GM18498 (cell line): ENCODE data around the gene ELP6.

Experiments
- ATAC-seq: cut with Tn5 transposase; IDR thresholded peaks from one replicate; pipeline ENCODE4 v1.9.1; 2021; ENCODE audit warnings: mild to moderate bottlenecking, moderate library complexity; ENCODE audit not compliant: unreplicated experiment

ELP6 gene, protein sequence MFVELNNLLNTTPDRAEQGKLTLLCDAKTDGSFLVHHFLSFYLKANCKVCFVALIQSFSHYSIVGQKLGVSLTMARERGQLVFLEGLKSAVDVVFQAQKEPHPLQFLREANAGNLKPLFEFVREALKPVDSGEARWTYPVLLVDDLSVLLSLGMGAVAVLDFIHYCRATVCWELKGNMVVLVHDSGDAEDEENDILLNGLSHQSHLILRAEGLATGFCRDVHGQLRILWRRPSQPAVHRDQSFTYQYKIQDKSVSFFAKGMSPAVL

DNA sequence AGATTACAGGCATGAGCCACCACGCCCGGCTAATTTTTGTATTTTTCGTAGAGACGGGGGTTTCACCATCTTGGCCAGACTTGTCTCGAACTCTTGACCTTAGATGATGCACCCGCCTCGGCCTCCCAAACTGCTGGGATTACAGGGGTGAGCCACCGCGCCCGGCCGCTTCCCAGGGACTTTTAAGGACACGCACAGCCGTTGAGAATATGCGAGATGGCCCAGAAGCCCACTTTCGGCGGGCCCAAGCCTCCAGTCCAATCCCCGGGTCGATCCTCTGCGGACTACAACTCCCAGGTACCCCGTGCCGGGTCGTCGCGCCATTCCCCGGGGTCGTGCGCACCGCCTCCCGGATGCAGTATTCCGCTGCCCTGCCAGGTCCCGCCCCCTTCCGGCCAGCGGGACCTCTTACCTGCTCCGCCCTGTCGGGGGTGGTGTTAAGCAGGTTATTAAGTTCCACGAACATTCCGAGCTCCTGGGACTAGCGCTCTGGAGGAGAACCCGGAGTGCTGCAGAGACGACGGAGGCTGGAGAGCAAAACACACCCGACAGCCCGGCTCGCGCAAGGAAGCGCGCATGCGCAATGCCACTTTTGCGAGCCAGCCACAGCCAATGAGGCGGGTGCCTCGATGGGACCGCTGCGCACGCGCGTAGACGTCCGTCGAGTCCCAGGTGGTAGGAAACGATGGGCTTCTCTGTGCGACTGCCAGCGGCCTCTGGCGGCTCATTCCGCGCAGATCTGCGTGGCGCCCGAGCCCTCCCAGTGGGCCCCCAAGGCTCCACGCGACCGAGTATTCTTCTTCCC, at the start of gene ELP6:
Gene ELP6, minus strand, starts transcription at position 588 of the 805 bp plus-strand sequence. Its CDS starts 122 bp downstream, at position 466.
- ATAC-seq = peak; percentile 95

DNA sequence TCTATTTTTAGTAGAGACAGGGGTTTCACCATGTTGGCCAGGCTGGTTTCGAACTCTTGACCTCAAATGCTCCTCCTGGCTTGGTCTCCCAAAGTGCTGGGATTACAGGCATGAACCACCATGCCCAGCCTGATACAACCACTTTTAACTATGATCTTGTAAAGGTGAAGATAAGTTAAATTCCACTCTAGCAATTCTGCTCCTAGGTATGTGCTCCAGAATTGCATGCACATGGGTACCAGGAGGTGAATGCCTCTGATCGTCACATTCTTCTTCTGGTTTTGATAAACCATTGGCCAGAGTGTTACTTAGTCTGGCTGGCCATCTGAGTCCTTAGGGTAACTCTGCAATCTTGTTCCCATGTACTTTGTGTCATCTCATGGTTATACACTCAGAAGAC, 42.8 kb upstream of the ELP6 start:
- ATAC-seq = no peak

DNA sequence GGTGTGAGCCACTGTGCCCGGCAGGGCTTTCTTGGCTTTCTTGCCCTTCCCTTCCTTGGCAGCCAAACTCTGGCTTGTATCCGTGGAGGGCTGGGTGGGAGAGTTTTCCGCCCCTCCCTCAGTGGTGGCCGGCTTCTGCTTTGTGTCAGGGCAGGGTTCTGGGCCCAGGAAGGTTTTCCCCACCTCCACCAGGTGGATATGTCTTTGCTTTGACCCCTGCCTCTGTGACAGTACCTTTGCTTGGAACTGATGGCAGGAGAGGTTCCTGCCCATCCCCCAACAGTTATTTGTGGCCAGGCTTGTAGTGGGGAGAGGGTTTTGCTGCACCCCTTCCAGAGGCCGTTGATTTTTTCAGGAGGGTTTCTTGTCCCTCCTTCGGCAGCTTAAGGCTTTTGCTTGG, 40.8 kb upstream of the ELP6 start:
- ATAC-seq = no peak

DNA sequence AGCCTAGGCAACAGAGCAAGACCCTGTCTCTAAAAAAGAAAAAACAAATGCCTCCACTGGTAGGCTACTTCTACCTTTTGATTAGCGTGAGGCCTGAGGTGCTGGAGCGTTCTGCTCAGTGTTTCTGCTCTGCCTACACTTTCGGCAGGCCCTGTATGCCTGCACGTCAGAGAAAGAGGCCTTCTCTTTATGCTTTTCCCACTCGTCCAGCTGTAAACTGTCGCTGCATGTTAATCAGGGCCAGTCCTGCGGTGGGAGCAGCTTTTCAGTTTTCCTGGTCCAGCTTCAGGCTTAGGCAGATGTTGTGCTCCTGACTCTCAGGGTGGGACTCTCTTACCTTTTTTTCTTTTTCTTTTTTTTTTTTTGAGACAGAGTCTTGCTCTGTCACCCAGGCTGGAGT, 39.9 kb upstream of the ELP6 start:
- no peak for ATAC-seq

DNA sequence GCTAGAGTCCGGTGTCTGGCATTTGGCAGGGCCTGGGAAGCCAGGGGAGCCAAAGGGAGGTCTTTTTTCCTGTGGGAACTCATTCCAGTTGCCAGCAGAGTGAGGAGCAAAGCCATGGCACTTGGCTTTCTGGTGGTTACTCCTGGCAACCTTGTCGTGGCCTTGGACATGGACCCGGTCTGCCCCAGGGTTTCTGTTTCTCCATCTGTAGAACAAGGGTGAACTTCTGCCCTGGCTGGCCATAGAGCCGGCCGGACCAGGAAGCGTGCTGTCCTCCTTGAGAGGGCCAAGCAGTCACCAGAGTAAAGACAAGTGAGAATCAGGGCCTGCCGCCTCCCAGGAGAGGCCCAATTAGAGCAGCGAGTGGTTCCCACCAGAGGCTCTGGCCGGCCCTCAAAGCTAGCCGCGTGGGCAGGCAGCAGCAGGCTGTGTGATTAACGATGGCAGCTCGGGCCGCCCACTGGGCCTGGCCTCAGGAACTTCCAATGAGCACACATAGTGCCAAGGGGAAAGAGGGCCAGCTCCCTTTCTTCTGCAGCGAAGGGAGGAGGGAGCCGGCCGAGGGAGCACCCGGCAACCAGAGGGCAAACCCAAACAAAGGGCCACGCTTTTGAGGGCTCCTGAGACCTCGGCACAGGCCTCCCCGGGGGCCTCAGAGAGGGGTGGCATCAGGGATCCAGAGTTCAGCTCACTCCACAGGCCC, 29.1 kb upstream of the ELP6 start:
- ATAC-seq = no peak

DNA sequence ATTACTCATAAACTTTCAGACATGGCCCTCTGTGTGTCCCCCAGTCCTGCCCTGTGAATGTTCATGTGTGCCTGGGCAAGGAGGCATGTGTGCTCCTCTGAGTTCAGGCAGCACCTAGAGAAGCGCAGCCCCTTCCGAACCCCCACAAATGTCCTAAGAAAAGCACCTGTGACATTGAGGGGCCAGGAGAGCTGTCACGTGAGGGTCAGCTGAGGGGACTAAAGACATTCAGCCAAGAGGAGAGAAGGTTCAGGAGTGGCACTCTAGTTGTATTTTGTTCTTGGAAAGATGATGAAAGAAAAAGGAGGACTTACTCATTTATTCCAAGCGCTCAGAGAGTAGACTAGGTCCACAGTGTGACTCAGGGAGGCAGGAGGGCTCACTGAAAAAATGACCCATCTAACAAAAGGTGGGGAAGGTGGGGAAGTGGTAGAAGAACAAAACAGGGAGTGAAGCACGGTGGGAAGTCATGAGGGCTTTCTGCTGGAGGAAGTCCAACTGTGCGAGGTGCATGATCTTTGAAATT, 28.1 kb upstream of the ELP6 start:
- no peak for ATAC-seq

DNA sequence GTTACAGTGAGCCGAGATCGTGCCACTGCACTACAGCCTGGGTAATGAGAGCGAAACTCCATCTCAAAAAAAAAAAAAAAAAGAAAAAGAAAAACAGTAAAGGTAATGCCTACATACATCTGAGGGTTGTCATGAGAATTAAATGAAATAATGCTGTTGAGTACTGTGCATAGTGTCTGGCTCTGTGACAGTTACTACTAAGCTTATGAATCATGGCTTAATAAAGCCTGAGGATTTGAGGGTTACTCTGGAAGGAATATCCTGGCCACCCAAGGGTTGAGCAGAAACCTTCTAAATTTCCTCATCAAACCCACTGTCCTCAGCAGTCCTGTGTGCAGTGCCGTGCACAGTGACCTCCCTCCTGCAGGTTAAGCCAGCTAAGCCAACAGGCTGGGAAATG, 26.8 kb upstream of the ELP6 start:
- no peak for ATAC-seq

DNA sequence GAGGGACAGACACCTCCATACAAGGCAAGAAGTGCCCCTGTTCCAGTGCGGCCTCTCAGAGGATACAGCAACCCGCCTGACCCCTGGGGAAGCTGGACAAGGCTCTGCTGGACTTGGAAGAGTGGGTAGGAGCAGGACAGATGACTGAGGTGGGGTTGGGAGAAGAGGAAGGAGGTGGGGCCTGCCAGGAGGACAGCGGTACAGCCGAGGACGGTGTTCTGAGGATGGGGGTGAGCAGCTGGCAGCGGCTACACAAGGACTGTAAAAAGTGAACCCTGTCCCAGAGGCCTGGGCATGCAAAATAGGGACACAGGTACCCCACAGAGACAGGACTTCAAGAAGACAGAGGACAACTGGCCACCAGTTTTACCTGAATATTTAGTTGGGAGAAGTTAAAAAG, 23.5 kb upstream of the ELP6 start:
- no peak for ATAC-seq

DNA sequence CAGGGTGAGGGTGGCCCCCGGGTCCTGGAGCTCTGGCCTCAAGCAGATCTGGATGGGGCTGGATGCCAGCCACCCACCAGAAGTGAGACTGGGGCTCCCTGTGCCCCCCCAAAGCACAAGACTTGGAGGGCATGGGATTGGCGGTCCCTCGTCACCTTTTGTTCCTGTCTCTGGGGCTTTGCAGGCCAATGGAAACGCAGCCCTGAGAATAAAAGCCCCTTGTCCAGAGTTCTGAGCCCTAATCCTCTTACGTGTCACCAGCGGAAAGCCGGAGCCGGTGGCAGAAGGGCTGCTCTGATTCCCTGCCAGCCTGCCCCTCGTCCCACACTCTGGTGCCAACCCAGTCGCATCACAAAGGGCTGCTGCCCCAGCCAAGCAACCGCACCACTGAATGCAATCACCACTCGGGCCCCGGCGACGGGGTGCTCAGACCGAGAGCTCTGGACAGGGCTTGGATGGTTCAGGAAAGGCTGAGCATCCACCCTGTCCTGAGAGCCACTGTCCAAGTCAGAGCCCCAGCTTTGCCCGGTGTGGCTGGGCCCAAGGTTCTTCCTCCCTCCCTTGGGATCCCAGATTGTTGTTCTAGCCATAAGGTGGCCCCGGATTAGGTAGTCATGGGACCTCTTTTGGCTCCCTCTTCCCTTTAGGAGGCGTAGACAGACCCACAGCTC, 22.8 kb upstream of the ELP6 start:
- no peak for ATAC-seq

DNA sequence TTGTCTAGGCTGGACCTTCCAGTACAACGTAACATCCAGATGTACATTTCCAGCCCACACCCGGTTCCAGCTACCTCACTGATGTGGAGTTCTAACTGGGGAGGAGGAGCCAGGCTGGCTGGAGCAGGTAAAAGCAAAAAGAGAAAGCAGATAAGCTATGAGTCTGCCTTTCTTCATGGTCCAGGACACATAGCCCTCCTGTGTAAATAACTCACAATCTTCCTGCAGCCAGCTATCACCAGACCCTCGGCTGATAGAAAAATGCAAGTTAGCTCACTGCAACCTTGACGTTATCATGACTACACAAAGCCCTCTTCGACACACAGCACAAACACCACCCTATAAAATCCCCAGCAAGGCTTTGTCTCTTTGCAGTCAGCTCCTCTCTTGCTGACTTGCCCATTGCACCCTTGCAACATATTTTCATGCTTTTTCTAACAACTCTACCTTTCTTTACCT, 20.5 kb upstream of the ELP6 start:
- ATAC-seq = no peak

DNA sequence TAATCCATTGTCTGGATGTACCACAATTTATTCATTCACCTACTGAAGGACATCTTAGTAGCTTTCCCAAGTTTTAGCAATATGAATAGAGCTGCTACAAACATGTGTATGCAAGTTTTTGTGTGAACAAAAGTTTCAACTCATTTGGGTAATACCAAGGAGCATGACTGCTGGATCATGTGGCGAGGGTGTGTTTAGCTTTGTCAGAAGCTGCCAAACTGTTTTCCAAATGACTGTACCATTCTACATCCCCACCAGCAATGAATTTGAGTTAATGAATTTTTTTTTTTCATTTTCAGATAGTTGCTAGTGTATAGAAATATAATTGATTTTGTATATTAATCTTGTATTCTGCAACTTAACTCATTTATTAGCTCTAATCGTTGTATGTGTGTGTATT, 20.0 kb upstream of the ELP6 start:
- no peak for ATAC-seq

DNA sequence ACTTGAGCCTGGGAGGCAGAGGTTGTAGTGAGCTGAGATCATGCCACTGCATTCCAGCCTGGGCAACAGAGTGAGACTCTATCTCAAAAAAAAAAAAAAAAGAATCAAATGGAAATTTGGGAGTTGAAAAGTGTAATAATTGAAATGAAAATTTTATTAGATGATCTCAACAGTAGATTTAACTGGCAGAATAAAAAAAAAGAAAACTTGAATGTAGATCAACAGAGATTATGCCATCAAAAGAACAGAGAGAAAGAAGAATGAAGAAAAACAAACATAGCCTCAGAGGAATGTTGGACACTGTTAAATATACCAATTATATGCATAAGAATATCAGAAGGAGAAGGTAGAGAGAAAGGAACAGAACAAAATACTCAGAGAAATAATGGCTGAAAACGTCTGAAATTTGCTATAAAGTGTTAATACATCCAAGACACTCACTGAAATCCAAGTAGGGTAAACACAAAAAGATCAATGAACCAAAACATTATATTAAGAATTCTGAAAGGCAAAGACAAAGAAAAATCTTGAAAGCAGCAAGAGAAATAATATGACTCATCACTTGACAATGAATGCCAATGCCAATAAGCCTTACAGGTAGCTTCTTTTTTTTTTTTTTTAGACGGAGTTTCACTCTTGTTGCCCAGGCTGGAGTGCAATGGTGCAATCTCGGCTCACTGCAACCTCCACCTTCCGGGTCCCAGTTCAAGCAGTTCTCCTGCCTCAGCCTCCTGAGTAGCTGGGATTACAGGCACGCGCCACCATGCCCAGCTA, 14.6 kb upstream of the ELP6 start:
- ATAC-seq = no peak

DNA sequence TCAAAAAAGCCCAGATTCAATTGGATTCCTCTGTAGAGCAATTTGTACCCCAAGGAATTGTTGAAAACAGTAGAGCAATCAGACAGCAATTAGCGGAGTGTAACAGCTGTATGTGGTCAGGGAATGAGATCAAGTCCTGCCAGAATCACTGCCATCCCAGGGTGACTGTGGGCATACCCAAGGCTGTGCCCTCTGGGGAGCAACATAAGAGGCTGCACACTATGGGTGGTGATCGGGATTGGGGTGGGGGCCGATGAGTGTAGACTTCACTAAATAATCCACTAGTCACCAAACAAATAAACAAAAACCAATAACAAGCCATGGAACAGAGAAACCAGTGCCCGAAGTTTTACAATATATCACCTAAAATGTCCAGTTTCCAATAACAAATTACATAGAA, 12.1 kb upstream of the ELP6 start:
- no peak for ATAC-seq

DNA sequence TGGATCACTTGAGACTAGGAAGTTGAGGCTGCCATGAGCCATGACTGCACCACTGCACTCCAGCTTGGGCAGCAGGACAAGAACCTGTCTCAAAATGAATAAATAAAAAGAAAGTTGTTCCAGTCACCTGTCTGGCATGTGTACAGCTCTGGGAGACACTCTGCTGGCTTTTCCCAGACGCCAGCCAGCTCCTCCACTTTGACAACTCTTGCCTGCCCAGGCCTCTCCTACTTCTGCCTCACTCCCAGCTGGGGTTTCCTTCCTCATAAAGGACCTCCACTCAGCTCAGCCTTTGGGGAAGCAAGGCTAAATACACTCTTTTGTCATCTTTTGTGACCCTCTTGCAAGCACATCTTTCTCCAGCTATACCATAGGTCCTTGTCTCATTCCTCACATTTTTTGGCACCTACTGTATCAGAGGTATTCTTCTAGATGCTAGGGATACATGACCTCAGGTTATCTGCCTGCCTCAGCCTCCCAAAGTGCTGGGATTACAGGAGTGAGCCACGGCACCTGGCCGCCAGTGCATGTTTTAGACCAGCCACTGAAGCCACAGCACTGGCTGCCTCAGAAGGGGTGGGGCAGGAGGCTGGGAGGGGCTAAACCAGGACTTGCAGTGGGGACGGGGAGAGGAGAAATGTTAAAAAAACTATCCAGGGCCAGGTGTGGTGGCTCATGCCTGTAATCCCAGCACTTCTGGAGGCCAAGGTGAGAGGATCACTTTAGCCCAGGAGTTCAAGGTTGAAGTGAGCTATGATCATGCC, 10.0 kb upstream of the ELP6 start:
- no peak for ATAC-seq

DNA sequence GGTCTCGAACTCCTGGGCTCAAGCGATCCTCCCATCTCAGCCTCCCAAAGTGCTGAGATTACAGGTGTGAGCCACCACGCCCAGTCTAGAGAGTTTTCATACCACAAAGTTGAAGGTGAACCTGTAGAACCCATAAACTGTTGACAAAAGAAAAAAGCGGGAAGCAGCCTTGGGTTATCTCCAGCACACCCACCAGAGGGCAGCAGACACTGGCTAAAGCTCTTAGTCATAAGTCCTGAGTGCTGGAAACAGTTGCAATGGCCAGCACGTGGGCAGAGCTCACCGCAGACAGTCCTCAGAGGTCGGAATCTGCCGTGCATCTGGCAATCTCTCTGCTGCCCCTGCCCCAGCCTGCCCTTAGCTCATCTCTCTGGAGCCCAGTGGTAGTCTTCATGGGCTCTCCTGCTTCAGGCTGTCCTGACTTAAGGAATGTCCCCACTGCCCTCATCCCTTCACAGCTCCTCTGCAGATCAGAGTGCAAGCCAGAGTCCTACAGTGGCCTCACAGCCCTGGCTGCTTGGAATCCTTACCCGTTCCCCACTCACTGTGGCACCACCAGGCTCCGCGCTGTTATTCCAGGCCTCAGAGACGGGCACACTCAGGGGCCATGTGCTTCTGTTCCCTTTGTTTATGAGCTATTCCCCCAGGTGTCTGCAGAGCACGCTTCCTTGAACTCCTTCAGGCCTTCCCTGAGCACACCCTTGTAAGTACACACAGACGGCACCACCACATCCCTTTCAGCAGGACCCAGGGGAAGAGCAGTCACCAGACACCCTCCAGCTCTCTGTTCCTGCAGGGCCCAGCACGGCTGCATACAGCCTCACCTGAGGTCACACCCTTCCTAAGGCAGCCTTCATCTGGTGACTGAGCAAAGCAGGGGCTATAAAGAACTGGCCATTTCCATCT, 8.8 kb upstream of the ELP6 start:
- peak; percentile 71 for ATAC-seq

DNA sequence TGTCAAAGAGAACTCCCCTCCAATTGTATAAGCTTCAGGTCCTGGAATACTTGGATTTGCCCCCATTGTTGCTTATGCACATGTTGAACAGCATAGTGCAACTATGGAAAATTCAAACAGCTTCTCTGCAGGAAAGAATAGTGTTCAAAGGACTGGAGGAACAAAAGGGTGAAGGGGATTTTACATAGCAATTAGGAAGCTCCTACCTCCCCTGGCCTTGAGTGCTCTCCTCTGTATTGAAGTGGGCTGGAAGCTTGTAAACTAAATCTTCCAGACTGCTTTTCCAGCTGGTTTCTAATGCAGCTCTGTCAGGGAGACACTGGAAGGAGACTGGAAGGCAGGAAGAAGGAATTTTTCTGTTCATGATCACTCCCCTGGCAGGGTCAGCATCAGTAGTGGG, 7.2 kb upstream of the ELP6 start:
- ATAC-seq = no peak

DNA sequence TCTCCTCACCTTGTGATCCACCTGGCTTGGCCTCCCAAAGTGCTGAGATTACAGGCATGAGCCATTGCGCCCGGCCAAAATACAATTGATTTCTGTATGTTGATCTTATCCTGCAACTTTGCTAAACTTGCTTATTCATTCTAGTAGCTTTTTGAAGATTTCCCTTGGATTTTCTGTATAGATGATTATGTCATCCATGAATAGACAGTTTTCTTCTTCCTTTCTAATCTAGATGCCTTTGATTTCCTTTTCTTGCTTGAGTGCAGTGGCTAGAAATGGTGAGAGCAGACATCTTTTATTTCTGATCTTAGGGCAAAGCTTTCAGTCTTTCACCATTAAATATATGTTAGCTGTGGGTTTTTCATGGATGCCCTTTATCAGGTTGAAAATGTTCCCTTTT, 4.4 kb upstream of the ELP6 start:
- no peak for ATAC-seq

DNA sequence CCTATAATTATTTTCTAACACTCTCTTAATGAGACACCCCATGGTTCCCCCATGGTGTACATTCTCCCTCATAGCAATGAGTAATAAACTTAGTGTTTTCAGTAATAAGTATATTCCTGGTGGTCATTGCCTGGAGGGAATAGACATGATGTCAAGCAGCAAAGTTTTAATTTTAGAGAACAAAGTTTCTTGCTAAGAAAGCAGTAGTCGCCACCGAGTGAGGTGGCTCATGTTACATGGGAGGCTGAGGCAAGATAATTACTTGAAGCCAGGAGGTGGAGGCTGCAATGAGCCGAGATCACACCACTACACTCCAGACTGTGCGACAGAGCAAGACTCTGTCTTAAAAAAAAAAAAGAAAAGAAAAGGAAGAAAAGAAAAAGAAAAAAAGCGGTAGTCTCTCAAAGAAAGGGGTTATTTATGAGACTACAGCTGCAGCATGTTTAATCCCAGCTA, 2.4 kb upstream of the ELP6 start:
- ATAC-seq = no peak
